HG02623 (cell line): Measurements from ENCODE around the gene REEP6.

Experiments used
- ATAC-seq: cut with Tn5 transposase; IDR thresholded peaks from one replicate; pipeline ENCODE4 v1.9.1; 2021; ENCODE audit warnings: moderate library complexity; ENCODE audit not compliant: unreplicated experiment

The REEP6 gene

GRCh38 chr19:1491114-1491848, at the start of gene REEP6:
Gene REEP6, plus strand, starts transcription at chr19:1491181. Its CDS starts 89 bp downstream, at chr19:1491270.
- ATAC-seq, result no peak

- ATAC-seq, result no peak
Measured at GRCh38 chr19:1441677-1442438, 49.1 kb upstream of the REEP6 start.

GRCh38 chr19:1445185-1445931, 45.6 kb upstream of the REEP6 start:
- no peak for ATAC-seq

- no peak for ATAC-seq
Measured at GRCh38 chr19:1445932-1446712, 44.9 kb upstream of the REEP6 start.

DNA sequence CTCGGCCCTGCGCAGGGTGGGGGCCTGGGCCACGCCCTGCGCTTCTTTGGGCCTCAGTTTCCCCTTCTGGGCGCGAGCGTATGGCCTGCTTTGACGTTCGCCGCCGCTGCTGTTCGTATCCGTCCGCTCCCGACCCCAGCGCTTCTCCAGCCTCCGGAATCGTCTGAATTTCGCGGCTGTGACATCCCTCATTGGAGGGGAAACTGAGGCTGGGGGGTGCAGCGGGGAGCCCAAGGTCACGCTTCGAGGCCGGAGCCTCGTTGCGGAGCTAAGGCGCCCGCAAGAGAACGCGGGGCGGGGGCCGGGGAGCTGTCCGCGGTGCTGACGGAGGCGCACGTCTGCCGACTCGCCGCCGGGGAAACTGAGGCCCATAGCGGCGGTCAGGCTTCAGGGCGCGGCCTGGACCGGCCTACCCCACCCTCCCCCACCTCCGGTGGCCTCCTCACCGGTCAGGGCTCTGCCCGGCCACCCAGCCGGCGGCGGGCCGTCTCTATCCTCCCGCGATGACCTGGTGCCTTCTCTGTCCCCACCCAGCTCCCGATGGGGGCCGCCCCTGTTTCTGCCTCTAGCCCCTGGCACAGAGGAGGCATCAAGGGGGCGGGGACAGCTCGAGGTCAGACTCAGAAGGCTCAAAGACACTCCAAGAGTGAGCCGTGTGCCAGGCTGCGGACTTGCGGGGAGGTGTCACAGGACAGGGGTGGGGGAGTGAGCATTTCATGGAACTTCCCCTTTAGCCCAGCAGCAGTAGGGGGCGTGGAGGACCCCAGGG, 44.1 kb upstream of the REEP6 start:
- ATAC-seq, result no peak

- no peak for ATAC-seq
Measured at GRCh38 chr19:1447504-1447903, 43.5 kb upstream of the REEP6 start.

GRCh38 chr19:1447944-1448343, 43.0 kb upstream of the REEP6 start:
- no peak for ATAC-seq

GRCh38 chr19:1449467-1450442, 41.2 kb upstream of the REEP6 start, which contains the start of gene APC2:
Gene APC2, plus strand, starts transcription at chr19:1450121. Its CDS starts 2,881 bp downstream, at chr19:1453002.
- ATAC-seq, result no peak

- ATAC-seq, result no peak
Measured at GRCh38 chr19:1450735-1451731, 39.9 kb upstream of the REEP6 start.

DNA sequence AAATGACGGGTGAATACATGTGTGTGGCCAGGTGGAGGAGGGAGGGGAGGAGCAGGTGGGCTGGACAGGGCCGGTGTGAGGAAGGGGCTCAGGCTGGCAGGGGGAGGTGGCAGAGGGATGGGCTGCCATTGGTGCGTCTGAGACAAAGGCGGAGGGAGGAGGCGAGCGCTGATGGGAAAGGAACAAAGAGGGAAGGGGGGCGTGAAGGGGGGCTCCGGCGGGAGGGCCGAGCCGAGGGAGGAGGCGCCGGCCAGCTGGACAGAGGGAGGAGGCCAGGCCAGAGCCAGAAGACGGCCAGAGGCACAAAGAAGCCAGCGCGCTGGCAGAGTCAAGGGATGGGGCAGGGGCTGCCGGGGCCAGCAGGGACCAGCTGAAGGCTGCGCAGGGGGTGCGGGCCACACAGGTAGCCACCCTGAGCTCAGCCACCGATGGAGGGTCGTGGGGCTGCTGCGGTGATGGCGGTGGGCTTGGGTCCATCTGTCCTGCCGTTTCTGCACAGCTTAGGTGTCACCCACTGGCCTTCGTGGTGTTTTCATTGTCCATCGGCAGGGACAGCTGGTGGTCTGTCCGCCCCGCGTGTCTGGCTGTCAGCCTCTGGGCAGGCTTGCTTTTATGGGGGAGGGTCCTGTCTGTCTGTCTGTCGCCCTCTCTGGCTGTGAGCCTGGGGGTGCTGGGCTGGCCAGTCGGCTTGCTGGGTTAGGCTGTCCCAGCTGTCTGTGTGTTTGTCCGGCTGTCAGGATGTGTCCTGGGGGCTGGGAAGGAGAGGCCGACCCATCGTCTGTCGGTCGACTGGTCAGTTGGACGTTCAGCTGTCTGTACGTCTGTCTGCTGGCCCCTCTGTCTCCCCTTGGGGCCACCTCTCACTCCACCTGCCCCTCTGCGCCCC, 38.8 kb upstream of the REEP6 start:
- ATAC-seq, result no peak

DNA sequence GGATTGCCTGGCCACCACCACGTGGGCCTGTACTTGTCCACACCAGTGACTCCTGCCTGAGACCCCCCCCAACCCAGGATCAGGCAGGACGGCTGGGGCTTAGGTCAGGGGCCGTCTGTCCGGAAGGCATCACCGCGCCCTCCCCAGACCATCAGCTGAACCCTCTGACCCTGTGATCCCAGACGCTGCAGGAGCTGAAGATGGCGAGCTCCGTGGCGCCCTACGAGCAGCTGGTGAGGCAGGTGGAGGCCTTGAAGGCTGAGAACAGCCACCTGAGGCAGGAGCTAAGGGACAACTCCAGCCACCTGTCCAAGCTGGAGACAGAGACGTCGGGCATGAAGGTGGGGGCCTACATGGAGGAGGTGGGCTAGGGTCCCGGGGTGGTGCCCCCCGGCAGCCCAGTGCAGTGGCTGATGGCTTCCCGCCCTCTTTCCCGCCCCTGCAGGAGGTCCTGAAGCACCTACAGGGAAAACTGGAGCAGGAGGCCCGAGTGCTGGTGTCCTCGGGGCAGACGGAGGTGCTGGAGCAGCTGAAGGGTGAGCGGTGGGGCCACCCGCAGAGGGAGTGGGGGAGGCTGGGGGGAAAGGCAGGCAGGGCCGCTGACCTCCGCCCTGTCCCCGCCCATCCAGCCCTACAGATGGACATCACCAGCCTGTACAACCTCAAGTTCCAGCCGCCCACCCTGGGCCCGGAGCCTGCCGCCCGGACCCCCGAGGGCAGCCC, 38.0 kb upstream of the REEP6 start:
- ATAC-seq, result no peak

DNA sequence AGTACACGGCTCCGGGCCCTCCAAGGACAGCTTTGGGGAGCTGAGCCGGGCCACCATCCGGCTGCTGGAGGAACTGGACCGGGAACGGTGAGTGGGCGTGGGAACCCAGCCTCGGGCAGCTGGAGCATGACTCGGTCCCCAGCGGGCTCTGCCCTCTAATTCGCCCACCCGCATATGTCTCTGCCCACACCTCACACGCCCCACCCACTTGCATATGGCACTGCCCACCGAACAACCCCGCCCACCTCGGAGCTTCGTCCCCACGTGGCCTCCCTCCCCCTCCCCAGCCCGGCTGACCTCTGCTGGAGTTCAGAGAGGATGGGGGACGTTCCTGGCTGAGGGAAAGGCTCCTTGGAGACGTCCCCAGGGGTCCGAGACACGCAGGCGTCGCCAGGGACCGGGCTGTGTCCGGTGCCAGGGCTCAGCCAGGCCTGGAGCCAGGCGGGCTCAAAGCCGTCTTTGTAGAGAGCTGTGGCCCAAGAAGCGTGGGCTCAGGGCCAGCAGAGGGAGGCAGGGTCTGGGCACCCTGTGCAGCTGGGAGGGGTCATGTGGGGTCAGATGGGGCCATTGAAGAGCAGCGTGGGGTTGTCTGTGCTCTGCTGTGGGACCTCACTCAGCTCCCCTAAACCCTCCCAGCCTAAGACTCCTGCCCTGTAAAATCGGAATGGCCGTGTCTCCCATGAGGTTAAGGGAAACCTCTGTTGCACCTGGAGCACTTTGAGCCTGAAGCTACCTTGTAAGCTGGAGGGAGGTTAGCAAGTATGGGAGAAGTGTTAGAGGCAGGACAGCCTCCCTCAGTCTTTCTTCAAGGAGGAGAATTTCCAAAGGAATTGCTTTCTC, 37.2 kb upstream of the REEP6 start:
- ATAC-seq, result no peak

GRCh38 chr19:1455002-1455335, 36.0 kb upstream of the REEP6 start:
- no peak for ATAC-seq

DNA sequence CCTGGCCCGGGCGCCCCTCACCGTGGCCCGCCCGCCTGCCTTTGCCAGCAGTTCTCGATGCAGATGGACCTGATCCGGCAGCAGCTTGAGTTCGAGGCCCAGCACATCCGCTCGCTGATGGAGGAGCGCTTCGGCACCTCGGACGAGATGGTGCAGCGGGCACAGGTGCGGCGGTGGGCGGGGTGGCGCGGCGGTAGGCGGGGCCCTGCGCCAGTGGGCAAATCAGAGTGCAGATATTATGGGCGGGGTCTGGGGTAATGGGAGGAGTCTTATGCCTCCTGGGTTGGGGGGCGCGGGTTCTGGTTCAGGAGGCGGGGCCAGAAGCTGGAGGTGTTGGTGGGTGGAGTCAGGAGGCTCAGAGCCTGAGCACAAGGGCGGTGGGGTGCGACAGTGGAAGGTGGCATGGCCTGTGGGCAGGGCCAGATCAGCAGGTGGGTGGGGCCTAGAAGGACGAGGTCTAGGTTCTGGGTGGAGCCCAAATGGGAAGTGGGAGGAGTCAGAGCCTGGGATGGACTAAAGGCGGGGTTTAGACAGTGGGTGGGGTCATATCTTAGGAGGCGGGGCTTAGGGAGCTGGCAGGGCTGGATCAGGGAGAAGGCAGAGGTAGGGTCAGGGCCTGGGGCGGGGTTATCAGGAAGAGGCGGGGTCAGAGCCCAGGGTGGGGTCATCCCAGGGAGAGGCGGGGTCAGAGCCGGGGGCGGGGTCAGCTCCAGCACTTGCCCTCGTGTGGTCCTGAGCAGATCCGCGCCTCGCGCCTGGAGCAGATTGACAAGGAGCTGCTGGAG, 35.5 kb upstream of the REEP6 start:
- no peak for ATAC-seq
